Measurements from ENCODE around the gene TMEM231. TPM values are rescaled to one million over a fixed set of nuclear protein-coding genes. Genes with fewer than 3 reads are reported as not detected.
"Not testable (repeated sequence)": the region's sequence is repeated elsewhere in the genome, so short reads cannot be mapped to it uniquely, and the experiment has no call there.

The TMEM231 gene
- total RNA-seq, 1 experiment from 2014 or later: 9.7 TPM

GRCh38 chr16:75519175-75519574 is 36.9 kb downstream of the TMEM231 start:
- RAD21 ChIA-PET (ENCODE audit: low non-redundant PET in 1 of 2, low total read pairs in 2 of 2, uncharacterized antibody in 2 of 2, unreplicated experiment in 2 of 2): no interaction called here
- Histone ChIP-seq H3K9ac (ENCODE audit: low read length) (no peak overlapping the region), H3K79me2 (ENCODE audit: insufficient read depth, low read length) (0 out of 2 replicates have a peak, but pooled peaks cover 4% of the 10 kb centered on the region), H3K4me3 (replicated peaks in 1 of 2; ENCODE audit: low read depth in 1 of 2, low read length in 2 of 2) (no peak overlapping the region), H2AFZ (ENCODE audit: low read depth, low read length, poor library complexity, severe bottlenecking) (no peak overlapping the region), H3K4me2 (ENCODE audit: low read length) (no peak overlapping the region), H3K36me3 (ENCODE audit: control insufficient read depth in 1 of 2, insufficient read depth in 2 of 2, low read length in 2 of 2) (no peaks in the 10 kb centered on the region), H3K27ac (ENCODE audit: low read depth, low read length) (no peak overlapping the region), H3K9me3 (ENCODE audit: control insufficient read depth in 1 of 2, insufficient read depth in 1 of 2, low read depth in 1 of 2, low read length in 2 of 2) (no peaks in the 10 kb centered on the region), H3K27me3 (ENCODE audit: insufficient read depth, low read length) (no peaks in the 10 kb centered on the region), H4K20me1 (ENCODE audit: insufficient read depth) (no peaks in the 10 kb centered on the region), H3K9me2 (ENCODE audit: insufficient read depth) (no peaks in the 10 kb centered on the region), H3K4me1 (ENCODE audit: control insufficient read depth in 1 of 2, insufficient read depth in 2 of 2, low read length in 2 of 2) (peaks cover 9 to 14% of the 10 kb centered on the region in 2 experiments)
- no peak for ATAC-seq
- TF ChIP-seq RAD21 (IDR thresholded peaks at IDR 0.05; ENCODE audit: low read depth): no peak
- no peak for TF ChIP-seq SRF (IDR thresholded peaks at IDR 0.05; ENCODE audit: low read depth)
- TF ChIP-seq REST (IDR thresholded peaks at IDR 0.05; ENCODE audit: low read depth): no peak
- TF ChIP-seq FOSL1 (IDR thresholded peaks at IDR 0.05; ENCODE audit: low read depth): no peak
- no peak for TF ChIP-seq ELF1 (IDR thresholded peaks at IDR 0.05; ENCODE audit: borderline replicate concordance, low read depth)
- TF ChIP-seq CEBPB (IDR thresholded peaks at IDR 0.05; ENCODE audit: low read depth): no peak
- TF ChIP-seq SP1 (IDR thresholded peaks at IDR 0.05; ENCODE audit: low read depth): no peak
- TF ChIP-seq, protein P1, sequence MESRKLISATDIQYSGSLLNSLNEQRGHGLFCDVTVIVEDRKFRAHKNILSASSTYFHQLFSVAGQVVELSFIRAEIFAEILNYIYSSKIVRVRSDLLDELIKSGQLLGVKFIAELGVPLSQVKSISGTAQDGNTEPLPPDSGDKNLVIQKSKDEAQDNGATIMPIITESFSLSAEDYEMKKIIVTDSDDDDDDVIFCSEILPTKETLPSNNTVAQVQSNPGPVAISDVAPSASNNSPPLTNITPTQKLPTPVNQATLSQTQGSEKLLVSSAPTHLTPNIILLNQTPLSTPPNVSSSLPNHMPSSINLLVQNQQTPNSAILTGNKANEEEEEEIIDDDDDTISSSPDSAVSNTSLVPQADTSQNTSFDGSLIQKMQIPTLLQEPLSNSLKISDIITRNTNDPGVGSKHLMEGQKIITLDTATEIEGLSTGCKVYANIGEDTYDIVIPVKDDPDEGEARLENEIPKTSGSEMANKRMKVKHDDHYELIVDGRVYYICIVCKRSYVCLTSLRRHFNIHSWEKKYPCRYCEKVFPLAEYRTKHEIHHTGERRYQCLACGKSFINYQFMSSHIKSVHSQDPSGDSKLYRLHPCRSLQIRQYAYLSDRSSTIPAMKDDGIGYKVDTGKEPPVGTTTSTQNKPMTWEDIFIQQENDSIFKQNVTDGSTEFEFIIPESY (IDR thresholded peaks at IDR 0.05; ENCODE audit: extremely low read depth, insufficient replicate concordance, low read length): no peak
- TF ChIP-seq EZH2 (IDR thresholded peaks at IDR 0.05): no peak
- no peak for TF ChIP-seq JUND (IDR thresholded peaks at IDR 0.05)
- intact Hi-C loops (cut with micrococcal nuclease): no loop called here
- CTCF ChIA-PET: interaction anchor here (0.6 kb wide), 2 partner anchors 12 to 35 kb away, joined by 3 read pairs; no protein-coding TSS in a partner anchor
- POLR2A ChIA-PET: no interaction called here
- DNase-seq (ENCODE audit: low read depth, low spot score): no peak
- no TSS peak for BruUV-seq (replicated peaks)

DNA sequence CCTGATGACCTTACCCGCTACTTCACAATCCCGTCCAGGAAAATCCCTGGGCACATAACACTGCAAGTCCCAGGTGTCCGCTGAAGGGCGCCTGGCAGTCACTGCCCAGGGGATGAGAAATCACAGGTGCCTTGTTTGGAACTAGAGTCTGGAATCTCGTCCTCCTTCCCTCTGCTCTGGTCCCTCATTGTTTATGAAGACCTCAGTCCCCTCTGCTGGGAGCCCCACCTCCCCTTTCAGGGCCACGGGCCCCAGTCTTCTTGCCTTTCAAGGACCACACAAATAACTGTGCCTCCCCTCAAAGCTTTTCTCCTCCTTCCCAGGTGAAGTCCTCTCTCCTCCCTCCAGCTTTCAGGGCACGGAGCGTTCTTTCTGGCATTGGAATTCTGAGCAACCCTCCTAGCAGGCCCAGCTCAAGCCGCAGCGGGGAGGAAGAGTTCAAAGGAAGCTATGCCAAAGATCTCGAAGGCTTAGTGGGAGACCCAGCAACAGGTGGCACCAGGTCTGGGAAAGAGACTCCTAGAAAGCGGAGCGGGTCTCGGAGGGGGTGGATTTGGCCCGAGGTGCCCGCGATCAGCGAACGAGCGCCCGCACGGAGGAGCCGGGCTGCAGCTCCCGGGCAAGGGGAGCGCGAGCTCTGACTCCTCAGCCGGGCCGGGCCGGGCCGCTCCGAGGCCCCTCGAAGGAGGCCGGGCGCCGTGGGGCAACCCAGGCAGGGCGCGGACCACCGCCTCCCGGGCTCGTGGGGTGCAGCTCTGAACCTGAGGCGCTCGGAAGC is 39.7 kb downstream of the TMEM231 start:
- H3K79me2 ChIP-seq (ENCODE audit: insufficient read depth, low read length); H3K9me3 ChIP-seq (ENCODE audit: control insufficient read depth in 1 of 2, insufficient read depth in 1 of 2, low read depth in 1 of 2, low read length in 2 of 2); BruUV-seq (replicated peaks); H4K20me1 ChIP-seq (ENCODE audit: insufficient read depth); H2AFZ ChIP-seq (ENCODE audit: low read depth, low read length, poor library complexity, severe bottlenecking); DNase-seq (ENCODE audit: low read depth, low spot score); H3K9me2 ChIP-seq (ENCODE audit: insufficient read depth); H3K36me3 ChIP-seq (ENCODE audit: control insufficient read depth in 1 of 2, insufficient read depth in 2 of 2, low read length in 2 of 2); H3K27me3 ChIP-seq (ENCODE audit: insufficient read depth, low read length): not testable (repeated sequence)
- peak overlapping the region; percentile 92 for H3K9ac ChIP-seq (ENCODE audit: low read length)
- ChIA-PET CTCF (interaction anchor here (0.7 to 2.3 kb wide), 27 partner anchors 8 to 318 kb away, joined by 3 to 23 read pairs (median 7); partner anchors contain the start of genes CHST5, CHST6, KARS1 and TERF2IP), POLR2A (interaction anchor here (0.9 to 2.1 kb wide), 5 partner anchors 8 to 40 kb away, joined by 4 to 10 read pairs (median 5); partner anchors contain the start of genes CHST6 and TMEM231), RAD21 (ENCODE audit: low non-redundant PET in 1 of 2, low total read pairs in 2 of 2, uncharacterized antibody in 2 of 2, unreplicated experiment in 2 of 2) (interaction anchor here (0.6 to 1.4 kb wide), 3 partner anchors 21 to 79 kb away, joined by 3 read pairs; partner anchors contain the start of gene CHST6 (in 1 of the 2))
- peak; percentile 18; the same call in 1 of the 2 replicates for ATAC-seq
- H3K4me2 ChIP-seq (ENCODE audit: low read length): peak overlapping the region; percentile 88
- intact Hi-C loops (cut with micrococcal nuclease): loop anchor here (2.0 kb wide), 1 partner anchor 38 kb away; no protein-coding TSS in a partner anchor
- peak overlapping the region; percentile 83 for H3K27ac ChIP-seq (ENCODE audit: low read depth, low read length)
- peaks cover 9 to 14% of the 10 kb centered on the region in 2 experiments for H3K4me1 ChIP-seq (ENCODE audit: control insufficient read depth in 1 of 2, insufficient read depth in 2 of 2, low read length in 2 of 2)
- peak overlapping the region; percentile 63 to 78 for H3K4me3 ChIP-seq (replicated peaks in 1 of 2; ENCODE audit: low read depth in 1 of 2, low read length in 2 of 2)
